ENCODE data around the gene LPAR1.

DNA sequence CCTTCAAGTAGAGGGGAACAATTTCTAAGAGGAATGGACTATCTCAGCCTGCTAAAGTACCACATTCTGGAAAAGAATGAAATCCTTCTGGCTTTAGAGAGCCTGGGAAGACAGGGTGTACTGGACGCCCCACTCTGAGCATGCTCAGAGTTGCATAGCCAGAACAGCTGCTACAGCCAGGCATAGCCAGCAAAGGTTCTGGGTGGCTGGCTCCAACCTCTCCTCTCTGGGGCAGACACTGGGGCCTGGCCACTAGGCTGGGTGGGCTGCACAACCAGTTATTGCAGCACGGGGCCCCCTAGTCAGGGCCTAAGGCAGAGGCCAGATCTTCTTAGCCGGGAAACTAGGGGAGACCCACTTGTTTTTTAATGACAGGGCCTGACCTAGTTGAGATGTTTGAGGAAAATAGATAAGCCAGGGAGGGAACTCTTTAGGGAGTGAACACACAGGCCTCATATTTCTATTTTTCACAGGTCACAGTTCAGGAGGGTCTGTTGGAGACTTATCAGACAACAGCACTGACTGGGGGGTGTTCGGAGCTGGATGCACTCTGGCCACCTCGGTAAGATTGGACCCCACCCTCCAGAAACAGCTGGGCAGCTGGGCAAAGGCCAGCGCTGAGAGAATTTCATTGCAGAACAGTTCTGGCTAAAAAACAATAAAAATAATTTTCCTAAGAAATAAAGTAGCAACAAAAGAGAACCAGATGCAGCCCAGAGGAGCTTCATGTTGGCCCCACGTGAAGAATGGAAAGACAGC, 142.9 kb downstream of the LPAR1 start:
- TF ChIP-seq, protein P1, sequence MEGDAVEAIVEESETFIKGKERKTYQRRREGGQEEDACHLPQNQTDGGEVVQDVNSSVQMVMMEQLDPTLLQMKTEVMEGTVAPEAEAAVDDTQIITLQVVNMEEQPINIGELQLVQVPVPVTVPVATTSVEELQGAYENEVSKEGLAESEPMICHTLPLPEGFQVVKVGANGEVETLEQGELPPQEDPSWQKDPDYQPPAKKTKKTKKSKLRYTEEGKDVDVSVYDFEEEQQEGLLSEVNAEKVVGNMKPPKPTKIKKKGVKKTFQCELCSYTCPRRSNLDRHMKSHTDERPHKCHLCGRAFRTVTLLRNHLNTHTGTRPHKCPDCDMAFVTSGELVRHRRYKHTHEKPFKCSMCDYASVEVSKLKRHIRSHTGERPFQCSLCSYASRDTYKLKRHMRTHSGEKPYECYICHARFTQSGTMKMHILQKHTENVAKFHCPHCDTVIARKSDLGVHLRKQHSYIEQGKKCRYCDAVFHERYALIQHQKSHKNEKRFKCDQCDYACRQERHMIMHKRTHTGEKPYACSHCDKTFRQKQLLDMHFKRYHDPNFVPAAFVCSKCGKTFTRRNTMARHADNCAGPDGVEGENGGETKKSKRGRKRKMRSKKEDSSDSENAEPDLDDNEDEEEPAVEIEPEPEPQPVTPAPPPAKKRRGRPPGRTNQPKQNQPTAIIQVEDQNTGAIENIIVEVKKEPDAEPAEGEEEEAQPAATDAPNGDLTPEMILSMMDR (IDR thresholded peaks at IDR 0.05) = no peak
- no peak for TF ChIP-seq POLR2A (IDR thresholded peaks at IDR 0.05)

All from lower leg skin (tissue), 3 donors.